GM12891 (cell line): ENCODE data around the gene CEMIP.

Experiments used
- POLR2A ChIP-seq: IDR thresholded peaks from 2 replicates; pipeline ENCODE4 v1.6.1; 2011; ENCODE audit warnings: low read depth, low read length, control low read depth
- POLR2AphosphoS5 ChIP-seq: IDR thresholded peaks from 2 replicates; pipeline ENCODE4 v1.6.1; 2011; ENCODE audit warnings: low read depth, low read length, control low read depth
- TAF1 ChIP-seq: IDR thresholded peaks from 2 replicates; pipeline ENCODE4 v1.6.1; 2011; ENCODE audit warnings: low read depth, low read length, control low read depth

DNA sequence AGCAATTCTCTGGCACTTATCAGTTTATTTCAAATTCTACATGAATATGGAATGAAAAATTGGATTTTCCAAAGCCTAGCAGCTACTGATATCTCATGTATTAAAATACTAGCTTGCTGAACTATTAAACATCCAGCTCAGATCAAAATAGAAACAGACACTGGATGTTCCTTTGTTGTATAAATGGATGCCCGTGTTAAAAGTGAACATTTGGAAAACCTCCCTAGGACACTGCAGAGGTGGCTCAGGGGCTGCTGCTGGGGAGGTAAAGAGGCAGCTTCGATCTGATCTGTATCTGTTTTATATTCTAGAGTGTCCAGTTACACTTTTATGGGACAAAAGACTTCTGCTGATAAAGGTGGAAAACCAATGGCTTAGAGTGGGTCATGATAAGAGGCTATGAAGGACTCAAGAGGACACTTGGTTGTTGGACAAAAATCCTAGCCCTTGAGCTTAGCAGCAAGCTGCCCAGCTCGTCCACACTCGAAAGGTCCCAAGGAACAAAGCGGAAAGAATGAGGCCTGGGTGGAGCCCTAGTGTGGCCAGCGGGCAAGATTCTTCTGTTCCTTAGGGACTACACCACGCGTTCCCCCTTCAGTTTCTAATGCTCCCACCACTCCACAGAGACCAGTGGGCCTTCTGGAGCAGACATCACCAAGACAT lies 200.5 kb downstream of the CEMIP start:
- TF ChIP-seq TAF1 (no peak), POLR2A (no peak), POLR2AphosphoS5 (no peak)
